Measurements from ENCODE around the gene KRT86.
A peak's percentile ranks its signal among the peaks of the same experiment; 100 is the strongest.

Gene KRT86

GRCh38 chr12:52274521-52275120, at the start of gene KRT86:
KRT86 (plus strand) TSS chr12:52274645; CDS start chr12:52301917, 27,272 bp downstream.
- DNase-seq (ENCODE audit: low read depth in 2 of 2), result no peak
- TF ChIP-seq CTCF (IDR thresholded peaks at IDR 0.05; ENCODE audit: low read depth, low read length), result no peak
- no peak within 1 kb of the TSS for H3K4me3 ChIP-seq (replicated peaks in 1 of 2; ENCODE audit: low read depth in 2 of 2, low read length in 2 of 2)

- no peak for DNase-seq (ENCODE audit: low read depth in 2 of 2)
- no peak for TF ChIP-seq CTCF (IDR thresholded peaks at IDR 0.05; ENCODE audit: low read depth, low read length)
- no peak overlapping the region for H3K4me3 ChIP-seq (replicated peaks in 1 of 2; ENCODE audit: low read depth in 2 of 2, low read length in 2 of 2)
Measured at GRCh38 chr12:52225752-52226151, 48.7 kb upstream of the KRT86 start.

- no peak overlapping the region for H3K4me3 ChIP-seq (replicated peaks in 1 of 2; ENCODE audit: low read depth in 2 of 2, low read length in 2 of 2)
- no peak for TF ChIP-seq CTCF (IDR thresholded peaks at IDR 0.05; ENCODE audit: low read depth, low read length)
- peak; percentile 39 to 68 for DNase-seq (ENCODE audit: low read depth in 2 of 2)
Measured at GRCh38 chr12:52226446-52226845, 48.0 kb upstream of the KRT86 start.

GRCh38 chr12:52227606-52228166, 46.8 kb upstream of the KRT86 start:
- TF ChIP-seq CTCF (IDR thresholded peaks at IDR 0.05; ENCODE audit: low read depth, low read length), result no peak
- no peak for DNase-seq (ENCODE audit: low read depth in 2 of 2)

GRCh38 chr12:52228366-52228765, 46.1 kb upstream of the KRT86 start:
- DNase-seq (ENCODE audit: low read depth in 2 of 2), result no peak
- no peak overlapping the region for H3K4me3 ChIP-seq (replicated peaks in 1 of 2; ENCODE audit: low read depth in 2 of 2, low read length in 2 of 2)
- TF ChIP-seq CTCF (IDR thresholded peaks at IDR 0.05; ENCODE audit: low read depth, low read length), result no peak

More at GRCh38 chr12:52227606-52228166, 46.8 kb upstream of the KRT86 start:
- no peak overlapping the region for H3K4me3 ChIP-seq (replicated peaks in 1 of 2; ENCODE audit: low read depth in 2 of 2, low read length in 2 of 2)

GRCh38 chr12:52228931-52229330, 45.5 kb upstream of the KRT86 start:
- TF ChIP-seq CTCF (IDR thresholded peaks at IDR 0.05; ENCODE audit: low read depth, low read length), result no peak
- no peak overlapping the region for H3K4me3 ChIP-seq (replicated peaks in 1 of 2; ENCODE audit: low read depth in 2 of 2, low read length in 2 of 2)
- DNase-seq (ENCODE audit: low read depth in 2 of 2), result no peak
